ENCODE measurements around the gene MESP2. TPM values are rescaled to one million over a fixed set of nuclear protein-coding genes. Genes with fewer than 3 reads are reported as not detected.
A peak's percentile ranks its signal among the peaks of the same experiment; 100 is the strongest.
"Not testable (repeated sequence)": the region's sequence is repeated elsewhere in the genome, so short reads cannot be mapped to it uniquely, and the experiment has no call there.

Gene MESP2
- total RNA-seq, 4 donors from 2014 or later = 1.1 TPM; not detected in 3

GRCh38 chr15:89783861-89784685, 7.9 kb downstream of the MESP2 start:
- H3K27ac ChIP-seq = peak overlapping the region; percentile 59
- no peak for DNase-seq (ENCODE audit: low spot score in 2 of 2)

GRCh38 chr15:89784686-89784960, 8.5 kb downstream of the MESP2 start:
- WGBS = 98% methylated on average over 3 of the region's 7 CpGs
- Histone ChIP-seq H3K36me3 (peaks cover 14% of the 10 kb centered on the region), H3K9me3 (no peaks in the 10 kb centered on the region), H3K4me1 (peaks cover 47% of the 10 kb centered on the region), H3K27ac (peak overlapping the region; percentile 59), H3K27me3 (no peaks in the 10 kb centered on the region), H3K4me3 (no peak overlapping the region)
- TF ChIP-seq EP300 (IDR thresholded peaks at IDR 0.05) = no peak
- no peak for TF ChIP-seq POLR2A (IDR thresholded peaks at IDR 0.05)
- no peak for TF ChIP-seq POLR2AphosphoS5 (IDR thresholded peaks at IDR 0.05)
- no peak for TF ChIP-seq CTCF (IDR thresholded peaks at IDR 0.05)
- DNase-seq (ENCODE audit: low spot score in 2 of 2) = no peak

More at GRCh38 chr15:89783861-89784685, 7.9 kb downstream of the MESP2 start:
- WGBS = 80% methylated on average over 8 of the region's 15 CpGs
- H3K4me3 ChIP-seq = no peak overlapping the region
- H3K4me1 ChIP-seq = peaks cover 47% of the 10 kb centered on the region
- TF ChIP-seq POLR2AphosphoS5 (IDR thresholded peaks at IDR 0.05) (no peak), POLR2A (IDR thresholded peaks at IDR 0.05) (no peak), EP300 (IDR thresholded peaks at IDR 0.05) (no peak), CTCF (IDR thresholded peaks at IDR 0.05) (no peak)
- no peaks in the 10 kb centered on the region for H3K27me3 ChIP-seq
- peaks cover 14% of the 10 kb centered on the region for H3K36me3 ChIP-seq
- H3K9me3 ChIP-seq = no peaks in the 10 kb centered on the region

GRCh38 chr15:89785064-89785773, 9.1 kb downstream of the MESP2 start:
- peaks cover 44% of the 10 kb centered on the region for H3K4me1 ChIP-seq
- TF ChIP-seq EP300 (IDR thresholded peaks at IDR 0.05) (no peak), CTCF (IDR thresholded peaks at IDR 0.05) (no peak), POLR2A (IDR thresholded peaks at IDR 0.05) (no peak), POLR2AphosphoS5 (IDR thresholded peaks at IDR 0.05) (no peak)
- H3K4me3 ChIP-seq = no peak overlapping the region
- peak overlapping the region; percentile 59 for H3K27ac ChIP-seq
- peaks cover 15% of the 10 kb centered on the region for H3K36me3 ChIP-seq
- WGBS = 71% methylated on average over 13 of the region's 13 CpGs
- no peaks in the 10 kb centered on the region for H3K27me3 ChIP-seq
- no peaks in the 10 kb centered on the region for H3K9me3 ChIP-seq
- DNase-seq (ENCODE audit: low spot score in 2 of 2) = no peak

GRCh38 chr15:89785774-89786140, 9.6 kb downstream of the MESP2 start:
- Histone ChIP-seq H3K36me3 (peaks cover 21% of the 10 kb centered on the region), H3K27ac (no peak overlapping the region), H3K4me1 (peaks cover 40% of the 10 kb centered on the region), H3K9me3 (no peaks in the 10 kb centered on the region), H3K4me3 (no peak overlapping the region), H3K27me3 (no peaks in the 10 kb centered on the region)
- no peak for TF ChIP-seq CTCF (IDR thresholded peaks at IDR 0.05)
- no peak for TF ChIP-seq POLR2A (IDR thresholded peaks at IDR 0.05)
- no peak for TF ChIP-seq EP300 (IDR thresholded peaks at IDR 0.05)
- no peak for TF ChIP-seq POLR2AphosphoS5 (IDR thresholded peaks at IDR 0.05)
- DNase-seq (ENCODE audit: low spot score in 2 of 2) = no peak

- 97% methylated on average over 3 of the region's 3 CpGs for WGBS
- TF ChIP-seq POLR2AphosphoS5 (IDR thresholded peaks at IDR 0.05) (no peak), POLR2A (IDR thresholded peaks at IDR 0.05) (no peak), EP300 (IDR thresholded peaks at IDR 0.05) (no peak), CTCF (IDR thresholded peaks at IDR 0.05) (no peak)
- Histone ChIP-seq H3K9me3 (no peaks in the 10 kb centered on the region), H3K4me3 (no peak overlapping the region), H3K27ac (no peak overlapping the region), H3K36me3 (peaks cover 41% of the 10 kb centered on the region), H3K4me1 (peaks cover 19% of the 10 kb centered on the region), H3K27me3 (no peaks in the 10 kb centered on the region)
- DNase-seq (ENCODE audit: low spot score in 2 of 2) = no peak
These were observed 11.8 kb downstream of the MESP2 start for GRCh38 chr15:89787944-89788343.

- not testable (repeated sequence) for H3K9me3 ChIP-seq; DNase-seq (ENCODE audit: low spot score in 2 of 2); H3K4me3 ChIP-seq; H3K27ac ChIP-seq; H3K27me3 ChIP-seq
- H3K36me3 ChIP-seq = peaks cover 44% of the 10 kb centered on the region
- WGBS = 91% methylated on average over 4 of the region's 4 CpGs
- peaks cover 17% of the 10 kb centered on the region for H3K4me1 ChIP-seq
These were observed 12.5 kb downstream of the MESP2 start for GRCh38 chr15:89788585-89788984.
